ENCODE measurements around the gene ICAM1. TPM values are rescaled to one million over a fixed set of nuclear protein-coding genes. Genes with fewer than 3 reads are reported as not detected.
A peak's percentile ranks its signal among the peaks of the same experiment; 100 is the strongest.

The ICAM1 gene
- total and polyA plus RNA-seq, 2 of the 13 experiments (the other 11 are each of a cell fraction or from before 2014, with no cell fraction given) = 37.9 to 98.4 TPM

DNA sequence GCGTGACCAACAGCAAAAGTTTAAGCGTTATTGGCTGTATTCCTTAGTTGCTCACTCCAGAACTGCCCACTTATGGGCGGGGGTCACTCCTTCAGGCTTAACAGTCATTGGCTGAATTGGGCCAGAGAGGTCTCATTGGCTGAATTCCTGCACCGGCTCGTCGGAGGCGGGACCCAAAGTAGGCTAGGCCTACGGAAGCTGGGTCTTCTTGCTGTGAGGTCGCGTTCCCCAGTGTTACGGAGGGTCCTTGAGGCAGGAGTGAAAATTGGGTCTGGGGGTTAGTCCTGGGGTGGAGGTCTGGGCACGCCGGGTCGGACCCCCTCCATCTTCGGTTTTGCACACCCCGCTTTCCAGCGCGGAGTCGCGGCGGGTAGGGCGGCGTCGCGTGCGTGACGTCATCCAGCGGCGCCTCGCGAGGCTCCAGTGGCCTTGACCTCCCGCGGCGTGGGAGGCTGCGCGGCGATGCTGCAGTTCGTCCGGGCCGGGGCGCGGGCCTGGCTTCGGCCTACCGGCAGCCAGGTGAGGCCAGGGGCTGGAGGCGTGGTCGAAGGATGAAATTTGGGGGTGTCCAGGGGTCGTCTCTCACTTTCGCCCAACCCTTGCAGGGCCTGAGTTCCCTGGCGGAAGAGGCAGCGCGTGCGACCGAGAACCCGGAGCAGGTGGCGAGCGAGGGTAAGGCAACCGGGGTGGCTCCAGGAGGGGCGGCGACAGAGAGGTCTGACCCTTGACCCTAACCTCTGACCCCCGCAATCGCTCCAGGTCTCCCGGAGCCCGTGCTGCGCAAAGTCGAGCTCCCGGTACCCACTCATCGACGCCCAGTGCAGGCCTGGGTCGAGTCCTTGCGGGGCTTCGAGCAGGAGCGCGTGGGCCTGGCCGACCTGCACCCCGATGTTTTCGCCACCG, 18.9 kb upstream of the ICAM1 start, which contains the start of gene MRPL4 (continued):
- TF ChIP-seq ZNF33B (CRISPR knock-in tag; IDR thresholded peaks at IDR 0.05) (peak; percentile 95), ZNF12 (CRISPR knock-in tag; IDR thresholded peaks at IDR 0.05) (peak; percentile 66; the same call in 1 of the 2 replicates), ZNF605 (CRISPR knock-in tag; IDR thresholded peaks at IDR 0.05) (peak; percentile 91), CBX1 (IDR thresholded peaks at IDR 0.05; ENCODE audit: low read depth) (peak; percentile 56), ZNF547 (CRISPR knock-in tag; IDR thresholded peaks at IDR 0.05) (peak; percentile 92), ZNF530 (CRISPR knock-in tag; IDR thresholded peaks at IDR 0.05; ENCODE audit: low read depth) (no peak), ZNF160 (CRISPR knock-in tag; IDR thresholded peaks at IDR 0.05) (peak; percentile 89; the same call in 1 of the 2 replicates), NFIB (CRISPR knock-in tag; IDR thresholded peaks at IDR 0.05; ENCODE audit: borderline replicate concordance) (no peak; the same call in 1 of the 2 replicates), ZNF331 (CRISPR knock-in tag; IDR thresholded peaks at IDR 0.05) (peak; percentile 78; the same call in 1 of the 2 replicates), ZBTB38 (CRISPR knock-in tag; IDR thresholded peaks at IDR 0.05) (peak; percentile 79), ZIK1 (CRISPR knock-in tag; IDR thresholded peaks at IDR 0.05; ENCODE audit: borderline replicate concordance, low read depth) (peak; percentile 72; the same call in 1 of the 2 replicates), NR2F1 (CRISPR knock-in tag; IDR thresholded peaks at IDR 0.05) (peak; percentile 96 to 98), SATB2 (CRISPR knock-in tag; IDR thresholded peaks at IDR 0.05) (0 out of 2 replicates have a peak, but pooled peaks have one; percentile 66), ZBTB7B (CRISPR knock-in tag; IDR thresholded peaks at IDR 0.05) (peak; percentile 74), ZNF577 (CRISPR knock-in tag; IDR thresholded peaks at IDR 0.05; ENCODE audit: borderline replicate concordance, low read depth) (no peak), GTF2F1 (IDR thresholded peaks at IDR 0.05; ENCODE audit: low read length) (no peak), SMAD3 (CRISPR knock-in tag; IDR thresholded peaks at IDR 0.05) (no peak; the same call in 1 of the 2 replicates), ZNF431 (CRISPR knock-in tag; IDR thresholded peaks at IDR 0.05; ENCODE audit: borderline replicate concordance, low read depth) (peak; percentile 87), ZMYM4 (CRISPR knock-in tag; IDR thresholded peaks at IDR 0.05) (peak; percentile 93), KDM6A (CRISPR knock-in tag; IDR thresholded peaks at IDR 0.05; ENCODE audit: low read depth) (no peak; the same call in 1 of the 2 replicates), ZNF335 (CRISPR knock-in tag; IDR thresholded peaks at IDR 0.05) (0 out of 2 replicates have a peak, but pooled peaks have one; percentile 66), NR1H2 (CRISPR knock-in tag; IDR thresholded peaks at IDR 0.05; ENCODE audit: borderline replicate concordance, low read depth) (no peak), JUNB (CRISPR knock-in tag; IDR thresholded peaks at IDR 0.05; ENCODE audit: borderline replicate concordance) (peak; percentile 22; the same call in 1 of the 2 replicates), CBX5 (CRISPR knock-in tag; IDR thresholded peaks at IDR 0.05; ENCODE audit: borderline replicate concordance) (peak; percentile 43; the same call in 1 of the 2 replicates)
- TF ChIP-seq, protein P1, sequence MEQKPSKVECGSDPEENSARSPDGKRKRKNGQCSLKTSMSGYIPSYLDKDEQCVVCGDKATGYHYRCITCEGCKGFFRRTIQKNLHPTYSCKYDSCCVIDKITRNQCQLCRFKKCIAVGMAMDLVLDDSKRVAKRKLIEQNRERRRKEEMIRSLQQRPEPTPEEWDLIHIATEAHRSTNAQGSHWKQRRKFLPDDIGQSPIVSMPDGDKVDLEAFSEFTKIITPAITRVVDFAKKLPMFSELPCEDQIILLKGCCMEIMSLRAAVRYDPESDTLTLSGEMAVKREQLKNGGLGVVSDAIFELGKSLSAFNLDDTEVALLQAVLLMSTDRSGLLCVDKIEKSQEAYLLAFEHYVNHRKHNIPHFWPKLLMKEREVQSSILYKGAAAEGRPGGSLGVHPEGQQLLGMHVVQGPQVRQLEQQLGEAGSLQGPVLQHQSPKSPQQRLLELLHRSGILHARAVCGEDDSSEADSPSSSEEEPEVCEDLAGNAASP (CRISPR knock-in tag; IDR thresholded peaks at IDR 0.05; ENCODE audit: borderline replicate concordance) = peak; percentile 91; the same call in 1 of the 2 replicates
- TF ChIP-seq, protein P2, sequence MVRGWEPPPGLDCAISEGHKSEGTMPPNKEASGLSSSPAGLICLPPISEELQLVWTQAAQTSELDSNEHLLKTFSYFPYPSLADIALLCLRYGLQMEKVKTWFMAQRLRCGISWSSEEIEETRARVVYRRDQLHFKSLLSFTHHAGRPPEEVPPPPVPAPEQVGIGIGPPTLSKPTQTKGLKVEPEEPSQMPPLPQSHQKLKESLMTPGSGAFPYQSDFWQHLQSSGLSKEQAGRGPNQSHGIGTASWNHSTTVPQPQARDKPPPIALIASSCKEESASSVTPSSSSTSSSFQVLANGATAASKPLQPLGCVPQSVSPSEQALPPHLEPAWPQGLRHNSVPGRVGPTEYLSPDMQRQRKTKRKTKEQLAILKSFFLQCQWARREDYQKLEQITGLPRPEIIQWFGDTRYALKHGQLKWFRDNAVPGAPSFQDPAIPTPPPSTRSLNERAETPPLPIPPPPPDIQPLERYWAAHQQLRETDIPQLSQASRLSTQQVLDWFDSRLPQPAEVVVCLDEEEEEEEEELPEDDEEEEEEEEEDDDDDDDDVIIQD (CRISPR knock-in tag; IDR thresholded peaks at IDR 0.05; ENCODE audit: low read depth) = peak; percentile 40; the same call in 1 of the 2 replicates
- TF ChIP-seq, protein P3, sequence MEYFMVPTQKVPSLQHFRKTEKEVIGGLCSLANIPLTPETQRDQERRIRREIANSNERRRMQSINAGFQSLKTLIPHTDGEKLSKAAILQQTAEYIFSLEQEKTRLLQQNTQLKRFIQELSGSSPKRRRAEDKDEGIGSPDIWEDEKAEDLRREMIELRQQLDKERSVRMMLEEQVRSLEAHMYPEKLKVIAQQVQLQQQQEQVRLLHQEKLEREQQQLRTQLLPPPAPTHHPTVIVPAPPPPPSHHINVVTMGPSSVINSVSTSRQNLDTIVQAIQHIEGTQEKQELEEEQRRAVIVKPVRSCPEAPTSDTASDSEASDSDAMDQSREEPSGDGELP (IDR thresholded peaks at IDR 0.05; ENCODE audit: borderline replicate concordance, low read depth) = peak; percentile 38; the same call in 1 of the 2 replicates

Data from HepG2 (cell line).